HUDEP-2 (cell line): ENCODE results near the gene ADAMTS15.

Source experiments
- DNase-seq, 76 experiments: peaks; one replicate each; lab custom pipeline; 2025; ENCODE audit not compliant: unreplicated experiment in 76 of 76; lab: John Stamatoyannopoulos, UW

Gene ADAMTS15

DNA sequence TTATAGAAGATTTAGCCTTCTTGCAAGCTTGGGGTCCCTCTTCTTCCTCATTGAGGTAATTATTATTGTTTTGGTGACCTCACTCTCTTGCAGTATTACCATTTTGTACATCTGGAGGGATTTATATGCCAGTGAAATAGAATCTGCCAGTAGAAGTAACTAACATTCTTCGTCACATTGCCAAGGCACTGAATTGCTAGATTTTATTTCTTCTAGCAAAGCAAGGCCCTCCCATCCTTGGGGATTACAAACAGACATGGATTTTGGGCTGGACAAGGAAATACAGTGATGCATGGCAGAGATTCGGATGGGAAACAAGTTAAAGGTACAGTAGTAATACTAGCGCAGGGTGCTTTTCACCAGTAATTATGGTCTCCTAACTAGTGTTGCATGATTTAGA lies 7.8 kb downstream of the ADAMTS15 start:
- no peak for DNase-seq

DNA sequence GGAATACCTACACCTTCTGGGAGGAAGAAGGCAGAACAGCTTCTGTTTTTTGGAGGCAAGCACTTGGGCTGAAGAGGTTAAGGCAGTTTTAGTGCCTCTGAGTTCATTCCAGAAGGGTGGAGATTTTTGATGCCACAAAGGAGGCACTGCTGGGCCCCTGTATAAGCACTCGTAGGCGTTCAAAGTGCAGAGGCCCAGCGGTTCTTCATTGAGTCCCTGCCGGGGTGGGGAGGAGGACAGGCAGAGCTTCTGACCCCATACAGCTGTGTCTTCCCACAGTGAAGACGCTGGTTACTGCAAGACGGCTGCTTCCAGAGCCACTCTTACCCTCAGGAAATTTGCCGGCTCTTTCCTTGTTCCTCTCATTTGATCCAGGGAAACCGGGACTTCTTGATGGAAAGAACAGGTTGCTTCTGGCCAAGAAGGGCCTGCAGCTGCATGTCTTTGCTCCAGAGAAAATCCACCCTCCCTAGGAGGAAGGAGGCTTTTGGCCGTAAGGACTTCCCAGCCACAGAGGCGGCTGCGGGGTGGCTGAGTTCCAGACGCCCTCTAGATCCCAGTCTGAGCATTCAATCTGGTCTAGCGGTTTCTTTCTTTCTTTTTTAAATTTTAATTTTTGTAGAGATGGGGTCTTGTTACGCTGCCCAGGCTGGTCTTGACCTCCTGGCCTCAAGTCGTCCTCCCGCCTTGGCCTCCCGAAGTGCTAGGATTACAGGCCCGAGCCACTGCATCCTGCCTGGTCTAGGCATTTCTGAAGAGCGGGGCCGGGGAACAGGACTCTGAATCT lies 9.4 kb downstream of the ADAMTS15 start:
- no peak for DNase-seq

DNA sequence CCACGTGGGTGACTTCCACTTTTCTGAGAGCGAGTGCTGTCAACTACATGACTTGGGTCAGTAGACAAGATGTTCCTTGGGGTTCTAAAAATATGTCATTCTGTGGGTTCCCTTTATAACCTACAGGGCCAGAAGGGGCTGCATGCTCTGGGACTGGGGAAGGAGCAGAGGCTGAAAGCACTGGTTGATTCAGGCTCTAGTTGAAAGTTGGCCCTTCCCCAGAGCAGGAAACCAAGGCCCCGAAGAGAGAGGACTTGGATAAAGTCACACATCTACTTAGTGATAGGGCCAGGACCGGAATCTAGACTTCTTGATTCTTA lies 9.9 kb downstream of the ADAMTS15 start:
- no peak for DNase-seq

DNA sequence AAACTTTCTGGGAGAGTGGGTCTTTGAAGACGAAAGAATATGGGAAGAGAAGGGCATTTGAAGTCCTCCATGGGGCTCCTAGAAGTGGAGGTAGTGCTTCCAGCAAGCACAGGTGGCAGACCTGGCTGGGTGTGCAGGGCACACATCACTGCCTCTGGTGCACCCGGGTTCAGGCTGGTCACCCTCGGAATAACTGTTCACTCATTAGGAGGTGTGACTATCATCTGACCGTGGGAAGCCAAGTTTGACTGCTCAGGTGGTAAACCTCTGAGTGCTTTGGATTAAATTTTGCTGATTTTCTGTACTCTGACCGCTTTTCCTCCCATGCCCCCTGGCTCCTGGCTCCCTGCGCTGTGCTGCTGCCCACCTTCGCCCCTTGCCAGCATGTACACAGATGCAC lies 11.1 kb downstream of the ADAMTS15 start:
- no peak for DNase-seq

DNA sequence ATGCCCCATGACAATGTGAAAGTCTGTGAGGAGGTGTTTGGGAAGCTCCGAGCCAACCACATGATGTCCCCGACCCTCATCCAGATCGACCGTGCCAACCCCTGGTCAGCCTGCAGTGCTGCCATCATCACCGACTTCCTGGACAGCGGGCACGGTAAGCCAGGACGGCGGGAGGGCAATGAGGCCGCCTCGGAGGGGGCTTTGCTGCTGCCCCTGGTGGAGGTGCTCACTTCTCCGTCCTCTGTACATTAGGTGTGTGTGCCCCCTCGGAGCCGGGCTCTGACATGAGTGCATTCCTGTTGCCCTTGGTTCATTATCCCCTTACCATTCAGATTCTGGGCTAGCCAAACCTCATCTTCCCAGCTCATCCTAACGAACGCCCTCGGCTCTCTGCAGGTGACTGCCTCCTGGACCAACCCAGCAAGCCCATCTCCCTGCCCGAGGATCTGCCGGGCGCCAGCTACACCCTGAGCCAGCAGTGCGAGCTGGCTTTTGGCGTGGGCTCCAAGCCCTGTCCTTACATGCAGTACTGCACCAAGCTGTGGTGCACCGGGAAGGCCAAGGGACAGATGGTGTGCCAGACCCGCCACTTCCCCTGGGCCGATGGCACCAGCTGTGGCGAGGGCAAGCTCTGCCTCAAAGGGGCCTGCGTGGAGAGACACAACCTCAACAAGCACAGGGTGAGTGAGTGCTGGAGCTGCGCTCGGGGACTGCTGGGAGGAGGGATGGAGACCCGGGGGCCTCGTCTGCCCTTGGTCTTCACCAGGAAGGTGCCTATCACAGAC lies 13.8 kb downstream of the ADAMTS15 start:
- no peak for DNase-seq

- no peak for DNase-seq
Measured at GRCh38 chr11:130462931-130463330, 14.5 kb downstream of the ADAMTS15 start.

- DNase-seq, result no peak
Measured at GRCh38 chr11:130464291-130464812, 15.9 kb downstream of the ADAMTS15 start.

GRCh38 chr11:130465263-130465662 lies 16.8 kb downstream of the ADAMTS15 start:
- DNase-seq, result no peak

GRCh38 chr11:130467116-130467900 lies 18.9 kb downstream of the ADAMTS15 start:
- no peak for DNase-seq

DNA sequence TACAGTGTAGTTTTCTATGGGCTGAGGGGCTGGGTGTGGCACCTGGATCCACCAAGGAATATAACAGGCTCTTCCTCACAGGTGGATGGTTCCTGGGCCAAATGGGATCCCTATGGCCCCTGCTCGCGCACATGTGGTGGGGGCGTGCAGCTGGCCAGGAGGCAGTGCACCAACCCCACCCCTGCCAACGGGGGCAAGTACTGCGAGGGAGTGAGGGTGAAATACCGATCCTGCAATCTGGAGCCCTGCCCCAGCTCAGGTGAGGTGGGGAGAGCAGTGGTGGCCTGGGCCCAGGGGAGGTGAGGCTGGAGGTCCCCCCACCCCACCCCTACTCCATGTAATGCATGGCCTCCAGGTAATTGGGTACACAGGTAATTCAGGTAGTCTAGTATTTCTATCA lies 20.7 kb downstream of the ADAMTS15 start:
- DNase-seq, result no peak

GRCh38 chr11:130470832-130471706 lies 22.6 kb downstream of the ADAMTS15 start:
- no peak for DNase-seq

GRCh38 chr11:130471731-130472433 lies 23.4 kb downstream of the ADAMTS15 start:
- DNase-seq, result no peak

DNA sequence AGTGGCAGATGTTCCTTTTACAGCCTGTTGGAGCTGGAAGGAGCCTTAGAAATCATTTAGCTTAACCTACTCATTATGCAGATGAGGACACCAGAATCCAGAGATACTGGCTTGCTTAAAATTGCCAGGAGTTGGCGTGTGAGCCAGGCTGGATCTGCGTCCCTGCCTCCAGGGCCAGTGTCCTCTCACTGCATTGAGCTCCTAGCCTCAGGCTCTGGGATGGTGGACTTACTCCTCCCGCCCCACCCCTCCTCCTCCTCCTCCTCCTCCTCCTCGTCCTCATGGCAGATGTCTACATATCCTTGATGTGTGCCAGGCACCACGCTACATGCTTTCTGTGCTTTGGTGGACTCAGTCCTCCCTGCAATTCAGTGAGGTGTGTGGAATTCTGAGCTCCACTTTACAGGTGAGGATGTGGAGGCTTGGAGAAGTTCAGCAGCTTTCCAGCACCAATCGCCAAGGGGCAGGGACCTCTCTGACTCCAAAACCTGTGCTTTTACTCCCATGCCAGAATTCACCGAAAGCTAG lies 24.1 kb downstream of the ADAMTS15 start:
- no peak for DNase-seq

GRCh38 chr11:130473056-130473794 lies 24.8 kb downstream of the ADAMTS15 start:
- no peak for DNase-seq

- DNase-seq, result no peak
Measured at GRCh38 chr11:130473795-130474377, 25.4 kb downstream of the ADAMTS15 start.

GRCh38 chr11:130474637-130475400 lies 26.4 kb downstream of the ADAMTS15 start:
- DNase-seq, result no peak

GRCh38 chr11:130475426-130476053 lies 27.1 kb downstream of the ADAMTS15 start:
- no peak for DNase-seq
